K562 (cell line): Measurements from ENCODE around the gene KRTAP20-2. TPM values are rescaled to one million over a fixed set of nuclear protein-coding genes. Genes with fewer than 3 reads are reported as not detected.

Source experiments
- ATAC-seq: fragments of 200-7000 bp; cut with Tn5 transposase; 3 replicates; pipeline ENCODE4 v1.9.1; 2020; ENCODE audit warnings: moderate library complexity
- BruUV-seq: library from RNA; stranded (reverse); fragments of 400-500 nt; replicated peaks from 2 replicates; lab custom pipeline; 2021; lab: Mats Ljungman, UMichigan
- CTCF ChIA-PET: fragments of 300-600 bp; formaldehyde crosslinking; extraction: SDS; loops from one replicate; lab custom pipeline; 2021; ENCODE audit warnings: low intra/inter-chr PET ratio; lab: Yijun Ruan, JAX
- POLR2A ChIA-PET: fragments of 300-600, 350-650 bp; sonication (Branson Sonifier 250); formaldehyde crosslinking; extraction: SDS; loops from one replicate; lab custom pipeline; 2021; ENCODE audit warnings: antibody characterized with exemption, inconsistent platforms; lab: Yijun Ruan, JAX
- DNase-seq, 4 experiments: peaks; one replicate each; pipeline versions ENCODE4 v3.0.0 to v3.0.0-alpha.2; 2011 to 2018; ENCODE audit warnings: low spot score in 3 of 4, mixed read lengths in 3 of 4; ENCODE audit errors: extremely low read depth in 1 of 4
- FAIRE-seq: peaks from 2 replicates; lab custom pipeline; 2011; peaks lifted over from hg19 to GRCh38; lab: Jason Lieb, UNC
- H2AFZ ChIP-seq: 2 replicates; pipeline ENCODE4 v1.6.0; 2011; ENCODE audit warnings: low read depth, low read length, control low read depth, inconsistent platforms
- H3K27ac ChIP-seq: fragments of 200-600 bp; 3 replicates; pipeline ENCODE4 v1.8.0; 2011; ENCODE audit warnings: low read depth, mild to moderate bottlenecking, control low read depth, inconsistent platforms, low read length, moderate library complexity, mixed read lengths; ENCODE audit errors: extremely low read depth
- H3K27me3 ChIP-seq, 2 experiments: fragments of 300-600 bp in 1 of 2; 2 replicates in 1 of 2; 3 replicates in 1 of 2; pipeline versions ENCODE4 v1.6.0 to v1.8.0; 2011; ENCODE audit warnings: inconsistent platforms in 2 of 2, low read length in 2 of 2, mild to moderate bottlenecking in 1 of 2, mixed read lengths in 1 of 2, moderate library complexity in 1 of 2; ENCODE audit not compliant: control insufficient read depth in 2 of 2, insufficient read depth in 2 of 2
- H3K36me3 ChIP-seq: fragments of 300-600 bp; 3 replicates; pipeline ENCODE4 v1.8.0; 2011; ENCODE audit warnings: mild to moderate bottlenecking, low read length, inconsistent platforms; ENCODE audit not compliant: control insufficient read depth, insufficient read depth
- H3K4me1 ChIP-seq, 2 experiments: fragments of 200-600 bp in 1 of 2; replicated peaks in 1 of 2; 2 replicates in 1 of 2; 3 replicates in 1 of 2; pipeline versions ENCODE4 v1.5.1 to v1.8.0; 2011; ENCODE audit warnings: inconsistent platforms in 2 of 2, low read length in 2 of 2, mild to moderate bottlenecking in 1 of 2, mixed read lengths in 1 of 2, moderate library complexity in 1 of 2; ENCODE audit not compliant: control insufficient read depth in 2 of 2, insufficient read depth in 2 of 2
- H3K4me2 ChIP-seq: 2 replicates; pipeline ENCODE4 v1.6.1; 2011; ENCODE audit warnings: low read length, control low read depth, inconsistent platforms, mixed read lengths; ENCODE audit not compliant: insufficient read depth
- H3K4me3 ChIP-seq: fragments of 200-600 bp; sonication (generic), shearing (Covaris generic); 2 replicates; pipeline ENCODE4 v1.5.1; 2016; ENCODE audit warnings: control low read depth, inconsistent platforms
- H3K79me2 ChIP-seq: fragments of 200-600 bp; 3 replicates; pipeline ENCODE4 v1.8.0; 2011; ENCODE audit warnings: low read length, inconsistent platforms; ENCODE audit not compliant: control insufficient read depth, insufficient read depth
- H3K9ac ChIP-seq, 2 experiments: 2 replicates each; pipeline versions ENCODE4 v1.6.0 to v1.6.1; 2011; ENCODE audit warnings: low read depth in 2 of 2, low read length in 2 of 2, control low read depth in 1 of 2, inconsistent platforms in 1 of 2, mild to moderate bottlenecking in 1 of 2, mixed read lengths in 1 of 2; ENCODE audit not compliant: insufficient read depth in 1 of 2
- H3K9me1 ChIP-seq: one replicate; pipeline ENCODE4 v1.6.0; 2011; ENCODE audit warnings: inconsistent platforms, mild to moderate bottlenecking, low read length, moderate library complexity; ENCODE audit not compliant: control insufficient read depth, insufficient read depth
- H3K9me3 ChIP-seq: replicated peaks from 2 replicates; pipeline ENCODE4 v1.5.1; 2011; ENCODE audit warnings: low read depth, low read length, inconsistent platforms; ENCODE audit not compliant: control insufficient read depth, insufficient read depth
- H4K20me1 ChIP-seq: replicated peaks from 2 replicates; pipeline ENCODE4 v1.6.1; 2011; ENCODE audit warnings: low read length, inconsistent platforms, mixed read lengths; ENCODE audit not compliant: control insufficient read depth, insufficient read depth
- CHCHD3 ChIP-seq: fragments of 250-450 bp; sonication (Bioruptor Pico); IDR thresholded peaks from 2 replicates; pipeline ENCODE4 v2.1.2; 2022; ENCODE audit warnings: mild to moderate bottlenecking
- PHF8 ChIP-seq: fragments of 200-600 bp; sonication (generic); IDR thresholded peaks from 2 replicates; pipeline ENCODE4 v1.6.1; 2012; ENCODE audit warnings: mixed run types, mild to moderate bottlenecking, inconsistent platforms, low read length, moderate library complexity, borderline replicate concordance
- POLR3G ChIP-seq: IDR thresholded peaks from 2 replicates; pipeline ENCODE4 v1.6.1; 2011; ENCODE audit not compliant: insufficient read length, insufficient replicate concordance; ENCODE audit errors: extremely low read depth
- SETDB1 ChIP-seq: IDR thresholded peaks from one replicate; pipeline ENCODE4 v1.6.1; 2012; ENCODE audit warnings: low read length, control low read depth, inconsistent platforms
- SMARCC2 ChIP-seq: fragments of 450-650 bp; IDR thresholded peaks from 2 replicates; pipeline ENCODE4 v1.6.1; 2017; ENCODE audit warnings: antibody characterized with exemption, moderate library complexity, mild to moderate bottlenecking, low read depth
- ZBTB1 ChIP-seq: sonication (generic); formaldehyde crosslinking; IDR thresholded peaks from 2 replicates; pipeline ENCODE4 v1.8.1; 2023; ENCODE audit warnings: missing genetic modification reagents, low read depth, mild to moderate bottlenecking, borderline replicate concordance
- ZC3H4 ChIP-seq: sonication (generic); formaldehyde crosslinking; IDR thresholded peaks from 2 replicates; pipeline ENCODE4 v1.9.0; 2021; ENCODE audit warnings: missing genetic modification reagents, borderline replicate concordance
- ZNF224 ChIP-seq: sonication (generic); formaldehyde crosslinking; IDR thresholded peaks from 2 replicates; pipeline ENCODE4 v1.8.0; 2022; ENCODE audit warnings: mild to moderate bottlenecking, missing genetic modification reagents
- ZNF24 ChIP-seq: fragments of 450-650 bp; IDR thresholded peaks from 2 replicates; pipeline ENCODE4 v1.6.1; 2016
- WGBS: fragments of 100-300 bp; shearing (Covaris generic); methylation state at CpG from one replicate; pipeline ENCODE4 v1.1.6; 2016; ENCODE audit warnings: low coverage, mixed read lengths; ENCODE audit not compliant: insufficient coverage; ENCODE audit errors: missing lambda C conversion rate; 5-methylcytosine and 5-hydroxymethylcytosine counted together
- in situ Hi-C: fragments of 300-500 bp; cut with MboI; formaldehyde crosslinking; loops from 4 replicates; pipeline ENCODE4 v1.15.0; 2018; ENCODE audit warnings: inconsistent platforms, mixed read lengths
- intact Hi-C: fragments of 100-400 bp; cut with micrococcal nuclease; formaldehyde crosslinking; loops from 2 replicates; pipeline ENCODE4 v1.14.2; 2022
- polyA plus RNA-seq, 8 experiments: library from polyadenylated mRNA; depleted of rRNA in 4 of 8; stranded (reverse) in 5 of 8; unstranded in 3 of 8; fragments of >200 nt; fragmentation: Nextera tagmentation in 2 of 8; fragmentation: Illumina TruSeq in 1 of 8; extraction: Ambion mirVana in 2 of 8; extraction: Trizol in 1 of 8; gene quantifications; 2 replicates each; pipeline versions ENCODE4 v1.2.1 to v1.2.3, GENCODE V29; 2011 to 2014; ENCODE audit warnings: inconsistent platforms in 1 of 8, missing spikeins in 1 of 8
- total RNA-seq, 7 experiments: library from RNA; depleted of rRNA in 6 of 7; stranded (reverse); fragments of >200 nt in 6 of 7; fragmentation: Illumina TruSeq in 2 of 7; extraction: Trizol in 2 of 7; gene quantifications; 2 replicates each; pipeline versions ENCODE4 v1.2.1 to v1.2.3, GENCODE V29; 2011 to 2021; ENCODE audit warnings: low replicate concordance in 1 of 7
- TF ChIP-seq, protein P1 (sequence below): fragments of 250-450 bp; sonication (Bioruptor Pico); IDR thresholded peaks from 2 replicates; pipeline ENCODE4 v1.9.0; 2021; ENCODE audit warnings: mild to moderate bottlenecking
- TF ChIP-seq, protein P2 (sequence below): IDR thresholded peaks from 2 replicates; pipeline ENCODE4 v1.6.1; 2016; ENCODE audit warnings: missing genetic modification characterization, missing compliant biosample characterization
- TF ChIP-seq, protein P3 (sequence below): sonication (generic); formaldehyde crosslinking; IDR thresholded peaks from 2 replicates; pipeline ENCODE4 v1.8.1; 2023; ENCODE audit warnings: mild to moderate bottlenecking, missing genetic modification reagents
- TF ChIP-seq, protein P4 (sequence below): fragments of 250-450 bp; sonication (Bioruptor Pico); IDR thresholded peaks from 2 replicates; pipeline ENCODE4 v1.5.0; 2021; ENCODE audit warnings: mild to moderate bottlenecking, moderate library complexity
- TF ChIP-seq, protein P5 (sequence below): fragments of 450-650 bp; IDR thresholded peaks from 2 replicates; pipeline ENCODE4 v1.6.1; 2016; ENCODE audit warnings: missing biosample characterization, missing genetic modification characterization

Gene KRTAP20-2
- total and polyA plus RNA-seq, 9 of the 15 experiments (the other 6 are each of a cell fraction or from before 2014, with no cell fraction given): not detected

DNA sequence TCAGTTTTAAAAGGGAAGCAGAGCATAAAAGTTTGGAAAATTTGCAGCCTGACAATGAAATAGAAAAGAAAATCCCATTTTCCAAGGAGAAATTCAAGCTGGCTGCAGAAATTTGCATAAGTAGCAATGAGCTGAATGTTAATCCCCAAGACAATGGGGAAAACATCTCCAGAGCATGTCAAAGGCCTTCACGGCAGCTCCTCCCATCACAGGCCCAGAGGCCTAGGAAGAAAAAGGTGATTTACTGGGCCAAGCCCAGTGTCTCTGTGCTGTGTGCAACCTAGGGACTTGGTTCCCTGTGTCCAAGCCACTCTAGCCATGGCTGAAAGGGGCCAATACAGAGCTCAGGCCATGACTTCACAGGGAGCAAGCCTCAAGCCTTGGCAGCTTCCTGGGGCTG lies 33.8 kb downstream of the KRTAP20-2 start:
- FAIRE-seq: no peak
- H4K20me1 ChIP-seq: no peaks in the 10 kb centered on the region
- no peak for ATAC-seq
- TF ChIP-seq ZNF24 (no peak), ZBTB1 (CRISPR knock-in tag) (no peak), PHF8 (no peak), POLR3G (no peak), ZC3H4 (no peak), SMARCC2 (no peak), SETDB1 (no peak), ZNF224 (no peak), CHCHD3 (CRISPR knock-in tag) (no peak)
- TF ChIP-seq, protein P1, sequence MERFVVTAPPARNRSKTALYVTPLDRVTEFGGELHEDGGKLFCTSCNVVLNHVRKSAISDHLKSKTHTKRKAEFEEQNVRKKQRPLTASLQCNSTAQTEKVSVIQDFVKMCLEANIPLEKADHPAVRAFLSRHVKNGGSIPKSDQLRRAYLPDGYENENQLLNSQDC: no peak
- TF ChIP-seq, protein P2, sequence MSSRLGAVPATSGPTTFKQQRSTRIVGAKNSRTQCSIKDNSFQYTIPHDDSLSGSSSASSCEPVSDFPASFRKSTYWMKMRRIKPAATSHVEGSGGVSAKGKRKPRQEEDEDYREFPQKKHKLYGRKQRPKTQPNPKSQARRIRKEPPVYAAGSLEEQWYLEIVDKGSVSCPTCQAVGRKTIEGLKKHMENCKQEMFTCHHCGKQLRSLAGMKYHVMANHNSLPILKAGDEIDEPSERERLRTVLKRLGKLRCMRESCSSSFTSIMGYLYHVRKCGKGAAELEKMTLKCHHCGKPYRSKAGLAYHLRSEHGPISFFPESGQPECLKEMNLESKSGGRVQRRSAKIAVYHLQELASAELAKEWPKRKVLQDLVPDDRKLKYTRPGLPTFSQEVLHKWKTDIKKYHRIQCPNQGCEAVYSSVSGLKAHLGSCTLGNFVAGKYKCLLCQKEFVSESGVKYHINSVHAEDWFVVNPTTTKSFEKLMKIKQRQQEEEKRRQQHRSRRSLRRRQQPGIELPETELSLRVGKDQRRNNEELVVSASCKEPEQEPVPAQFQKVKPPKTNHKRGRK (tag): no peak
- TF ChIP-seq, protein P3, sequence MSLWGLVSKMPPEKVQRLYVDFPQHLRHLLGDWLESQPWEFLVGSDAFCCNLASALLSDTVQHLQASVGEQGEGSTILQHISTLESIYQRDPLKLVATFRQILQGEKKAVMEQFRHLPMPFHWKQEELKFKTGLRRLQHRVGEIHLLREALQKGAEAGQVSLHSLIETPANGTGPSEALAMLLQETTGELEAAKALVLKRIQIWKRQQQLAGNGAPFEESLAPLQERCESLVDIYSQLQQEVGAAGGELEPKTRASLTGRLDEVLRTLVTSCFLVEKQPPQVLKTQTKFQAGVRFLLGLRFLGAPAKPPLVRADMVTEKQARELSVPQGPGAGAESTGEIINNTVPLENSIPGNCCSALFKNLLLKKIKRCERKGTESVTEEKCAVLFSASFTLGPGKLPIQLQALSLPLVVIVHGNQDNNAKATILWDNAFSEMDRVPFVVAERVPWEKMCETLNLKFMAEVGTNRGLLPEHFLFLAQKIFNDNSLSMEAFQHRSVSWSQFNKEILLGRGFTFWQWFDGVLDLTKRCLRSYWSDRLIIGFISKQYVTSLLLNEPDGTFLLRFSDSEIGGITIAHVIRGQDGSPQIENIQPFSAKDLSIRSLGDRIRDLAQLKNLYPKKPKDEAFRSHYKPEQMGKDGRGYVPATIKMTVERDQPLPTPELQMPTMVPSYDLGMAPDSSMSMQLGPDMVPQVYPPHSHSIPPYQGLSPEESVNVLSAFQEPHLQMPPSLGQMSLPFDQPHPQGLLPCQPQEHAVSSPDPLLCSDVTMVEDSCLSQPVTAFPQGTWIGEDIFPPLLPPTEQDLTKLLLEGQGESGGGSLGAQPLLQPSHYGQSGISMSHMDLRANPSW (CRISPR knock-in tag): no peak
- TF ChIP-seq, protein P4, sequence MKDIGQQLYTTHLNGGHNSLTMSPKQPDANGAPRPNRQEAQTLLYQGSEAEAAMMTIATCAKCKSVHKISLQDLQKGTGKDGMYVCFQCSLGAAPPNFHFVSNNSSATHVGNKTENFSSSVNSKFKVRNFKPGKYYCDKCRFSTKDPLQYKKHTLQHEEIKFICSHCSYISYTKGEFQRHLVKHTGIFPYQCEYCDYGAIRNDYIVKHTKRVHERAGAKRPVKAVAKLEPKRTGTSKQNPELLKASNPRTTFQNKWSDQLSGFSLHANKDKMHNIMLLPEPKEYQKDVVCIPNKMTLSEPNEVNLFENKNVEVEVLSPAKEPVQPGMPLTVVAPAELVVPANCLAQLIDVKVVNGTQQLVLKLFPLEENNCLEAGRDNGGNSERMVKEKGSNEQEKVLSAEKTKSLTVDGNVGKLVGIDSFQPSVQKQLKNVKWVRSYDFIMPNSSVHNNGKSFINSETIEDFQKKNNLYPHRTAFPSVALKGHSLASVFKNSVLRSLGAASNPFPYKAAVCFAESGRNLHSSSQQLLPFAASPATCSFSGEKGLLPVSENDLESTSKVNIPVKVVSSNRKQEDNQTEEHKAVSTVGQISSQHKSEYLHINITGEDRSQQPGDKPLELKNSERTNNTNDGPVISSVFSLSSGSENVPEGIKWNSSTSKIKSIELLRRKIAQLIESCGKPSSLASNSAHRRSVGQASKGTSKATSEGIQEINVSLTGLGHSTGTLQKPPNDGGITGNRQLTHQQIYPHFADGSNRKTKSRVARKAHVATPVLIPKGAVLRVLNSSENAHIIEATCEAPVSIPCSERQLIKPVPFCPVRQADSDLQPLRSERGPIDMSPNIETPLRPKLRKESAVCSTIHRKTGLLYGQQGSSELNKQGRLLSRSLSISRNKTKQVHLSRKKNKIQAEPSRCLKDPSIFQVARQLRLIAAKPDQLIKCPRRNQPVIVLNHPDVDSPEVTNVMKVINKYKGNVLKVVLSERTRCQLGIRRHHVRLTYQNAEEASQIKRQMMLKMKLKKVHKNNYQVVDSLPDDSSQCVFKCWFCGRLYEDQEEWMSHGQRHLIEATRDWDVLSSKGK (CRISPR knock-in tag): no peak
- TF ChIP-seq, protein P5, sequence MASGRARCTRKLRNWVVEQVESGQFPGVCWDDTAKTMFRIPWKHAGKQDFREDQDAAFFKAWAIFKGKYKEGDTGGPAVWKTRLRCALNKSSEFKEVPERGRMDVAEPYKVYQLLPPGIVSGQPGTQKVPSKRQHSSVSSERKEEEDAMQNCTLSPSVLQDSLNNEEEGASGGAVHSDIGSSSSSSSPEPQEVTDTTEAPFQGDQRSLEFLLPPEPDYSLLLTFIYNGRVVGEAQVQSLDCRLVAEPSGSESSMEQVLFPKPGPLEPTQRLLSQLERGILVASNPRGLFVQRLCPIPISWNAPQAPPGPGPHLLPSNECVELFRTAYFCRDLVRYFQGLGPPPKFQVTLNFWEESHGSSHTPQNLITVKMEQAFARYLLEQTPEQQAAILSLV (tag): no peak

More for the DNA sequence above, 33.8 kb downstream of the KRTAP20-2 start:
- WGBS: 6% methylated on average over 1 of the region's 1 CpG
- POLR2A ChIA-PET: no interaction called here
- Histone ChIP-seq H2AFZ (no peak overlapping the region), H3K9me1 (no peaks in the 10 kb centered on the region), H3K9ac (no peak overlapping the region), H3K36me3 (no peaks in the 10 kb centered on the region), H3K9me3 (no peaks in the 10 kb centered on the region), H3K4me1 (no peaks in the 10 kb centered on the region), H3K4me2 (no peak overlapping the region), H3K79me2 (no peaks in the 10 kb centered on the region), H3K27me3 (no peaks in the 10 kb centered on the region), H3K4me3 (no peak overlapping the region), H3K27ac (no peak overlapping the region)
- DNase-seq: no peak
- in situ Hi-C loops: no loop called here
- BruUV-seq: no TSS peak
- CTCF ChIA-PET: no interaction called here
- intact Hi-C loops: no loop called here
